HG02884 (cell line): Measurements from ENCODE around the gene HNRNPLL.
"Not testable (repeated sequence)": the region's sequence is repeated elsewhere in the genome, so short reads cannot be mapped to it uniquely, and the experiment has no call there.

Source experiments
- ATAC-seq: cut with Tn5 transposase; IDR thresholded peaks from one replicate; pipeline ENCODE4 v1.9.1; 2021; ENCODE audit warnings: mild to moderate bottlenecking, moderate library complexity; ENCODE audit not compliant: unreplicated experiment

HNRNPLL gene

DNA sequence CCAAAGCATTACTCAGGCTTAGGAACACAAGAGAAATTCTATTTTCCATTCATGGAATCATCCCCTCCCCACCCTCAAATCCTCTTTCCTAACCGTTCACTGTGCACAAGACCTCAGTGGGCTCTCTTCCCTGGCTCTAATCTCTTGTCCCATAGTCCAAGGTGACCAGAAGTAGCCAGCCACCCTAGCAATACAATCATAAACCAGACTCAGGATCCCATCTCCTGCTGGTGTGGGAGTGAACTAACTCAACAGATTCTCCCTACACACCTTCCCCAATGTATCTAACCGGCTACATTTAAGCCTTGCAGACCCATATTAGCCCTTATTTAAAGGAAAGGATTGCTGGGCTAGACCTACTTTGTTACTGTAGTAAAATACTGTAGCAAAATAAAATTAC, 45.5 kb downstream of the HNRNPLL start:
- no peak for ATAC-seq

DNA sequence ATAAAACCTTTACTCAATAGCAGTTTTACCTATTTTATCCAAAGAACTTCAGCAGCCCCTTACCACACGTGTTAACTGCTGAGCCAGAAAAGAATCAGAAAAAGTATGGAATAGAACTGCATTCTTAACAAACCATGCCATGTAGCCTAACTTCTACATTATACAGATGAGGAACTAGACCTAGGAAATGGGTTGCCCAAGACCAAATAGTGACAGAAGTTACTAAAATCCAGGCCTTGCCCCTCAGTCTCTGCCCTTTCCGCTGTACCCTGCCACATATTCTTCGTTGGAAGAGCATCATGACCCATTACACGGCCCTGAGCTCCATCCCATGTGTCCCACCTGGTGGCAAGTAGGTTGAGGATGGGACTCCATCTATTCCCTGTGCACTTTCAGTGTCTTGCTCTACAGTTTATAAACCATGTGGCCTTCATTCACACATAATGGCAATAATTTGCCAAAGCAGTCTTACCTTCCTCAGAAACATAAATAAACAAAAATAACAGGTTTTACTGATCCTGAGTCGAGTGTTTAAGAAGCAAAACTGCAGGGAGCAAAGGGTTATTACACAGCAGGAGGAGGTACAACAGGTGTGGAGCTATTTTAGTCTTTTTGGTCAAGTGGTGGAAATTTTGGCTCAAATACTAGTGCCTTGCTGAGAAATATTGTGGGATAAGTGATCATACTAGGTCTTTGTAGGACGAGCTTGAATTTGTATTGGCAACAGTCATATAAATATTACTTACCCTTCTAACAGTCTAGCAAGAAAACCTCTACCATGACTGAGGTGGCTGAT, 46.5 kb downstream of the HNRNPLL start:
- ATAC-seq: no peak

- ATAC-seq: no peak
Observed at GRCh38 chr2:38554973-38555595, 47.6 kb downstream of the HNRNPLL start.

DNA sequence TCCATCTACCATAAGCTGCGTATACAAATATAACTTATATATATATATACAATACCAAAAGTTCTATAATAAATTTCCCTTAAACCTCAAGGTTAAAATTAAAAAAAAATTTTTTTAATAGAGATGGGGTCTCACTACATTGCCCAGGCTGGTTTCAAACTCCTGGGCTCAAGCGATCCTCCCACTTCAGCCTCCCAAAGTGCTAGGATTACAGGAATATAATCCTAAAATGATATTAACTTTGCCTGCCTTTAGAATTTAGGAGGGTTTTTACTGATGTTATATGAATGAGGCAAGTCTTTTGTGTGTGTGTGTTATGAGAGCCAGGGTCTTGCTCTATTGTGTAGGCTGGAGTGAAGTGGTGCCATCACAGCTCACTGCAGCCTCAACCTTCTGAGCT, 49.2 kb downstream of the HNRNPLL start:
- no peak for ATAC-seq

GRCh38 chr2:38552259-38552658, 50.5 kb downstream of the HNRNPLL start:
- ATAC-seq: no peak

DNA sequence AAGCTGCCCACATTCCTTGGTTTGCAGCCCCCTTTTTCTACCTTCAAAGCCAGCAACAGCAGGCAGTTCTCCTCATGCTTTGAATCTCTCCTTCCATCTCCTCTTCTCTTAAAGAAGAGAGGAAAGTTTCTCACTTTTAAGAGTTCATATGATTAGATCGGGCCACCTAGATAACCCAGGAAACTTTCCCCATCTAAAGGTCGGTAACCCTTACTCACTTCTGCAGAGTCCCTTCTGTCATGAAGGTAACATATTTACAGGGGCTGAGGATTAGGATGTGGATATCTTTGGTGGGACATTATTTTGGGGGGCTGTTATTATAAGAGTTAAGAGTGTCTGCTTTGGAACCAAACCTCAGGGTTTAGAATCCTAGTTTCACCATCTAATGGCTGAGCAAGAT, 51.0 kb downstream of the HNRNPLL start:
- no peak for ATAC-seq

- ATAC-seq: no peak
Observed at GRCh38 chr2:38551171-38551570, 51.6 kb downstream of the HNRNPLL start.

DNA sequence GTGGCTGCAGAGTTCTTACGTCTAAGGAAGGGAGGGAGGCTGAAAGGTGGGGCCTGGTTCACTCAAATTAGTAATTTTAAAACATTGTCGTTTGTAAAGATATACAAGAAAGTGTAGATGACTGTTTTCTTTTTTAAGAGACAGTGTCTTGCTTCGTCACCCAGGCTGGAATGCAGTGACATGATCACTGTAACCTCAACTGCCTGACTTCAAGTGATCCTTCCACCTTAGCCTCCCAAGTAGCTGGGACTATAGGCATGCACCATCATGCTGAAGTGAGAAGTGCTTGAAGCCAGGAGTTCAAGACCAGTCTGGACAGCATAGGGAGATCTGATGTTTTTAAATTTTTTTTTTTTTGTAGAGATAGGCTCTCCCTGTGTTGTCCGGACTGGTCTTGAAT, 52.9 kb downstream of the HNRNPLL start:
- no peak for ATAC-seq

GRCh38 chr2:38549071-38549704, 53.5 kb downstream of the HNRNPLL start:
- ATAC-seq: no peak

DNA sequence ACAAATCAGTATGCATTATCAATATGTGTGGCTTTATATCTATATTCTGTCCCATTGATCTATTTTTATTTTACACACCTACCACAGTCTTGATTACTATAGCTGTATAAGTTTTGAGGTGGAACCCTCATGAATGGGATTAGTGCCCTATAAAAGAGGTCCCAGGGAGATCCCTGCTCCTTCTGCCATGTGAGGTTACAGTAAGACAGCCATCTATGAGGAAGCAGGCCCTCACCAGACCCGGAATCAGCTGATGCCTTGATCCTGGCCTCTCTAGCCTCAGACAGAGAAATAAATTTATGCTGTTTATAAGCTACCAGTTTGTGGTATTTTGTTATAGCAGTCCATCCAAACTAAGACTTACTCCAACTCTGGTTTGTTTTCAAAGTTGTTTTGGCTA, 54.9 kb downstream of the HNRNPLL start:
- no peak for ATAC-seq

DNA sequence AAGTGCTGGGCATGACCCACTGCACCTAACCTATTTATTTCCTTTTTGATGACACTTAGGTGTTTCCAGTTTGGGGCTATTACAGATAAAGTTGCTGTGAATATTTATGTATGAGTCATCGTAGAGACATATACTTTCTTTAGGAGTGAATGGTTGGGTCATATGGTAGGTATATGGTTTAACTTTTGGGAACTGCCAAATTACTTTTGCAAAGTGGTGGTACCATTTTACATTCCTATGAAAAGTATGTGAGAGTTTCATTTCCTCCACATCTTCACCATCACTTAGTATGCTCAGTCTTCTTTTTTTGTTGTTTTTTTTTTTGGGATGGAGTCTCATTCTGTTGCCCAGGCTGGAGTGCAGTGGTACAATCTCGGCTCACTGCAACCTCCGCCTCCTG, 56.1 kb downstream of the HNRNPLL start:
- no peak for ATAC-seq

DNA sequence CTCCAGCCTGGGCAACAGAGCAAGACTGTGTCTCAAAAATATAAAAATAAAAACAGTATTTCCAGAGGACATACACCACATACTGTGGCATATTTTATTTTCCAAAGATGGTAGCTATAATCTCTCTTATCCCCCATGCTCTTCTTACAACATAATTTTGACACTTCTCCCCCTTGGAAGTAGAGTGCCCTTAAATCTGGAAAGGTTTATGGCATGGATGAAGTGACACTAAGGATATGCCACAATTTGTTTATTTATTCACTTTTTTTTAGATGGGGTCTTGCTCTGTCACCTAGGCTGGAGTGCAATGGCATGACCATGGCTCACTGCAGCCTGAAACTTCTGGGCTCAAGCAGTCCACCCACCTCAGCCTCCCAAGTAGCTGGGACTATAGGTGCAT, 56.7 kb downstream of the HNRNPLL start:
- no peak for ATAC-seq

DNA sequence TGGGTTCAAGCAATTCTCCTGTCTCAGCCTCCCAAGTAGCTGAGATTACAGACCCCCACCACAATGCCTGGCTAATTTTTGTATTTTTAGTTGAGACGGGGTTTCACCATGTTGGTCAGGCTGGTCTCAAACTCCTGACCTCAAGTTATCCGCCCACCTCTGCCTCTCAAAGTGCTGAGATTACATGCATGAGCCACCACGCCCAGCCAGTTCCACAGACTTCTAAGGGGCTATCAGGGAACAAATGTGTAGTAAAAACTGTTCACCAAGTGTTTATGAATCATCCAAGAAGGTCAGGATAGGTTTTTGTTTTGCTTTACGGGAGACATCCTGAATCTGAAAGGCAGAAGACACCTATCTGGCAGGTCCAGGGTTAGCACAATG, 60.5 kb downstream of the HNRNPLL start:
- not testable (repeated sequence) for ATAC-seq

GRCh38 chr2:38540580-38541286, 62.0 kb downstream of the HNRNPLL start:
- no peak for ATAC-seq

DNA sequence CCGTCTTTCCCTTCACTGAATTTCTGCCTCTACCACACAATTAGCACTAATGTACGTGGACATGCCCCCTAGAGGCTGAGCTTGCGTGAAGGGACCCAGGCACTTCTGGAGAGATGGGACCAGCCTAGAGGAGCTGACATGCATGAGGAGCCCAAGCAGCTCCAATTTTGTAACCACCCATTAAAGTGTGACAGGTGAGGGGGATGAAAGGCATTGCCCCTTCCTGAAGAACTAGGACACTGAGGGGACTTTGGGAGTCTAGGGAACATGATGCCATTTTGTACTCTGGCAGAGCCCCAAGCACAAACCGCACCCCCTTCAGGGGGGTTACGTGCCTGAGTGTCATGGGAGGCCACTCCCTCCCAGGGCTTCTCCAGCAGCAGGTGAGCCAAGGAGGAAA, 63.6 kb downstream of the HNRNPLL start:
- no peak for ATAC-seq

GRCh38 chr2:38537937-38538525, 64.7 kb downstream of the HNRNPLL start:
- no peak for ATAC-seq

GRCh38 chr2:38537296-38537695, 65.4 kb downstream of the HNRNPLL start:
- ATAC-seq: not testable (repeated sequence)

GRCh38 chr2:38535744-38536506, 66.8 kb downstream of the HNRNPLL start:
- peak; percentile 56 for ATAC-seq

DNA sequence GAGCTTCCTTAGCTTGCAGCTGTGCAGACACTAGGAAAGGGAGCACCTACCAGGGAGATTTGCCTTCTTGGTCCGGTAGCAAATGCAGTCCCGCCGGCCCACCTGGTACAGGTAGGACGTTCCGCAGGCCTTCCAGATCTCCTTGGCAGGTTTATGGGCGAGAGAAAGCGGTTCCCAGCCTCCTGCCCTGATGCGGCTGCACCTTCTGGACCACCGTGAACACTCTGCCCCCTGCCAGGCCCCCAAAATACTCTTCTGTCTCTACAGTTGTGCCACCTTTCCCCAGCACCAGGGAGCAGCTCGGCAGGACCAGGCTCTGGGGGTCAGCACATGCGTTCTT, 67.4 kb downstream of the HNRNPLL start:
- no peak for ATAC-seq

DNA sequence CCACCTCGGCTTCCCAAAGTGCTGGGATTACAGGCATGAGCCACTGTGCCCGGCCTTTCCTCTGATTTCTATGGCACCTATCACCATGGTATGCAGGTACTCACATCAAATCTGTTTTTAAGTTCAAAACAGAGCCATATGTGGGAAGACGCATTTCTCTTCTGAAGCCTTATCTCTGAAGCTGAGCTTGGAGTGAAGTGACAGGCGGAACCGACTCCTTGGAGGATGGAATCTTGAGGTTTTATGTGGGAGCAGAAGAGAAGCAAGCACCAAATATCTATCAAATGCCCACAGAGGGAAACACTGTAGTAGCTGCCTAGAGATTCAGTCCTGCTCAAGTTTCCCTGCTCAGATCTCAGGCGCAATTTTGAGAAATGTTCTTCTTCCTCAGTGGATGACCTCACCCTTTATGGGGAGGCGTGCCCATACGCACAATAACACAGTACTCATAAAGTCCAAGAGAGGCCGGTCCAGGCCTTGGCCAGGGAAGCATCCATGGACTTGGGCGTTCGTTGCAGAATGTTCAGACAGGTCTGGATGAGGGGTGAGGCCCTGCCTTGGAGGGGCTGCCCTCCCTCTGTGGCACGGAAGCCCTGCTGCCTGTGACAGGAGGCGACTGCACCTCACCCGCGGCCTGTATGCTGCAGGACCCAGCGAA, 67.9 kb downstream of the HNRNPLL start:
- no peak for ATAC-seq
